Measurements from ENCODE around the gene ABHD8. TPM values are rescaled to one million over a fixed set of nuclear protein-coding genes. Genes with fewer than 3 reads are reported as not detected.

Gene ABHD8
- total and polyA plus RNA-seq, 2 of the 13 experiments (the other 11 are each of a cell fraction or from before 2014, with no cell fraction given) = 6.3 to 7.2 TPM

DNA sequence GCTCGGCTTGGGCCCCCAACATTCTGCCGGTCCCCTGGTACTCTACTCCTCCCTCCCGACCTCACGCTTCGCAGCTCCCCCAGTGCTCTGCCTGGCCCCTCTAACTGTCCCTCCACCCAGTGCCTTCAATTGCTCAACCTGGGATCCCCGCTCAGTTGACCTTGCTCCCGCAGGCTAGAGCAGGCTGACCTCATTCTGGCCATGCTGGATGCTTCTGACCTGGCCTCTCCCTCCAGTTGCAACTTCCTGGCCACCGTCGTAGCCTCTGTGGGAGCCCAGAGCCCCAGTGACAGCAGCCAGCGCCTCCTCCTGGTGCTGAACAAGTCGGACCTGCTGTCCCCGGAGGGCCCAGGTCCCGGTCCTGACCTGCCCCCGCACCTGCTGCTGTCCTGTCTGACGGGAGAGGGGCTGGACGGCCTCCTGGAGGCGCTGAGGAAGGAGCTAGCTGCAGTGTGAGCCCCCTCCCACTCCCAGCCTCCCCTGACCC, 37.7 kb upstream of the ABHD8 start (continued):
- TF ChIP-seq SIN3B (IDR thresholded peaks at IDR 0.05; ENCODE audit: low read length) = no peak
- no peak for TF ChIP-seq ONECUT2 (CRISPR knock-in tag; IDR thresholded peaks at IDR 0.05)
- TF ChIP-seq PLRG1 (conservative IDR thresholded peaks at IDR 0.05) = no peak
- no peak for TF ChIP-seq KAT2B (IDR thresholded peaks at IDR 0.05; ENCODE audit: borderline replicate concordance, low read depth, low read length)
- TF ChIP-seq NR1H2 (CRISPR knock-in tag; IDR thresholded peaks at IDR 0.05; ENCODE audit: borderline replicate concordance, low read depth) = no peak
- TF ChIP-seq ZNF878 (CRISPR knock-in tag; IDR thresholded peaks at IDR 0.05) = no peak
- no peak for TF ChIP-seq ZFP62 (CRISPR knock-in tag; IDR thresholded peaks at IDR 0.05)
- no peak for TF ChIP-seq KLF6 (CRISPR knock-in tag; IDR thresholded peaks at IDR 0.05)
- no peak for TF ChIP-seq ZNF260 (CRISPR knock-in tag; IDR thresholded peaks at IDR 0.05; ENCODE audit: borderline replicate concordance, low read depth)
- TF ChIP-seq BRCA1 (CRISPR knock-in tag; IDR thresholded peaks at IDR 0.05) = 0 out of 2 replicates have a peak, but pooled peaks have one; percentile 31
- no peak for TF ChIP-seq MYNN (CRISPR knock-in tag; IDR thresholded peaks at IDR 0.05; ENCODE audit: low read depth)
- TF ChIP-seq, protein P1, sequence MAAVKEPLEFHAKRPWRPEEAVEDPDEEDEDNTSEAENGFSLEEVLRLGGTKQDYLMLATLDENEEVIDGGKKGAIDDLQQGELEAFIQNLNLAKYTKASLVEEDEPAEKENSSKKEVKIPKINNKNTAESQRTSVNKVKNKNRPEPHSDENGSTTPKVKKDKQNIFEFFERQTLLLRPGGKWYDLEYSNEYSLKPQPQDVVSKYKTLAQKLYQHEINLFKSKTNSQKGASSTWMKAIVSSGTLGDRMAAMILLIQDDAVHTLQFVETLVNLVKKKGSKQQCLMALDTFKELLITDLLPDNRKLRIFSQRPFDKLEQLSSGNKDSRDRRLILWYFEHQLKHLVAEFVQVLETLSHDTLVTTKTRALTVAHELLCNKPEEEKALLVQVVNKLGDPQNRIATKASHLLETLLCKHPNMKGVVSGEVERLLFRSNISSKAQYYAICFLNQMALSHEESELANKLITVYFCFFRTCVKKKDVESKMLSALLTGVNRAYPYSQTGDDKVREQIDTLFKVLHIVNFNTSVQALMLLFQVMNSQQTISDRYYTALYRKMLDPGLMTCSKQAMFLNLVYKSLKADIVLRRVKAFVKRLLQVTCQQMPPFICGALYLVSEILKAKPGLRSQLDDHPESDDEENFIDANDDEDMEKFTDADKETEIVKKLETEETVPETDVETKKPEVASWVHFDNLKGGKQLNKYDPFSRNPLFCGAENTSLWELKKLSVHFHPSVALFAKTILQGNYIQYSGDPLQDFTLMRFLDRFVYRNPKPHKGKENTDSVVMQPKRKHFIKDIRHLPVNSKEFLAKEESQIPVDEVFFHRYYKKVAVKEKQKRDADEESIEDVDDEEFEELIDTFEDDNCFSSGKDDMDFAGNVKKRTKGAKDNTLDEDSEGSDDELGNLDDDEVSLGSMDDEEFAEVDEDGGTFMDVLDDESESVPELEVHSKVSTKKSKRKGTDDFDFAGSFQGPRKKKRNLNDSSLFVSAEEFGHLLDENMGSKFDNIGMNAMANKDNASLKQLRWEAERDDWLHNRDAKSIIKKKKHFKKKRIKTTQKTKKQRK (IDR thresholded peaks at IDR 0.05; ENCODE audit: low read length) = no peak
- TF ChIP-seq POLR2G (IDR thresholded peaks at IDR 0.05; ENCODE audit: low read depth, low read length) = 0 out of 2 replicates have a peak, but pooled peaks have one; percentile 33
- TF ChIP-seq MAFK (conservative IDR thresholded peaks at IDR 0.05 in 1 of 2, IDR thresholded peaks at IDR 0.05 in 1 of 2; ENCODE audit: low read length in 2 of 2) = no peak
- TF ChIP-seq HES4 (CRISPR knock-in tag; IDR thresholded peaks at IDR 0.05; ENCODE audit: borderline replicate concordance) = 0 out of 2 replicates have a peak, but pooled peaks have one; percentile 53
- TF ChIP-seq ZNF468 (CRISPR knock-in tag; IDR thresholded peaks at IDR 0.05) = no peak
- TF ChIP-seq DPF2 (CRISPR knock-in tag; IDR thresholded peaks at IDR 0.05; ENCODE audit: borderline replicate concordance, low read depth) = 0 out of 2 replicates have a peak, but pooled peaks have one; percentile 19
- TF ChIP-seq, protein P2, sequence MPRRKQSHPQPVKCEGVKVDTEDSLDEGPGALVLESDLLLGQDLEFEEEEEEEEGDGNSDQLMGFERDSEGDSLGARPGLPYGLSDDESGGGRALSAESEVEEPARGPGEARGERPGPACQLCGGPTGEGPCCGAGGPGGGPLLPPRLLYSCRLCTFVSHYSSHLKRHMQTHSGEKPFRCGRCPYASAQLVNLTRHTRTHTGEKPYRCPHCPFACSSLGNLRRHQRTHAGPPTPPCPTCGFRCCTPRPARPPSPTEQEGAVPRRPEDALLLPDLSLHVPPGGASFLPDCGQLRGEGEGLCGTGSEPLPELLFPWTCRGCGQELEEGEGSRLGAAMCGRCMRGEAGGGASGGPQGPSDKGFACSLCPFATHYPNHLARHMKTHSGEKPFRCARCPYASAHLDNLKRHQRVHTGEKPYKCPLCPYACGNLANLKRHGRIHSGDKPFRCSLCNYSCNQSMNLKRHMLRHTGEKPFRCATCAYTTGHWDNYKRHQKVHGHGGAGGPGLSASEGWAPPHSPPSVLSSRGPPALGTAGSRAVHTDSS (CRISPR knock-in tag; conservative IDR thresholded peaks at IDR 0.05) = no peak
- no peak for TF ChIP-seq GFI1 (CRISPR knock-in tag; IDR thresholded peaks at IDR 0.05; ENCODE audit: borderline replicate concordance)
- TF ChIP-seq, protein P3, sequence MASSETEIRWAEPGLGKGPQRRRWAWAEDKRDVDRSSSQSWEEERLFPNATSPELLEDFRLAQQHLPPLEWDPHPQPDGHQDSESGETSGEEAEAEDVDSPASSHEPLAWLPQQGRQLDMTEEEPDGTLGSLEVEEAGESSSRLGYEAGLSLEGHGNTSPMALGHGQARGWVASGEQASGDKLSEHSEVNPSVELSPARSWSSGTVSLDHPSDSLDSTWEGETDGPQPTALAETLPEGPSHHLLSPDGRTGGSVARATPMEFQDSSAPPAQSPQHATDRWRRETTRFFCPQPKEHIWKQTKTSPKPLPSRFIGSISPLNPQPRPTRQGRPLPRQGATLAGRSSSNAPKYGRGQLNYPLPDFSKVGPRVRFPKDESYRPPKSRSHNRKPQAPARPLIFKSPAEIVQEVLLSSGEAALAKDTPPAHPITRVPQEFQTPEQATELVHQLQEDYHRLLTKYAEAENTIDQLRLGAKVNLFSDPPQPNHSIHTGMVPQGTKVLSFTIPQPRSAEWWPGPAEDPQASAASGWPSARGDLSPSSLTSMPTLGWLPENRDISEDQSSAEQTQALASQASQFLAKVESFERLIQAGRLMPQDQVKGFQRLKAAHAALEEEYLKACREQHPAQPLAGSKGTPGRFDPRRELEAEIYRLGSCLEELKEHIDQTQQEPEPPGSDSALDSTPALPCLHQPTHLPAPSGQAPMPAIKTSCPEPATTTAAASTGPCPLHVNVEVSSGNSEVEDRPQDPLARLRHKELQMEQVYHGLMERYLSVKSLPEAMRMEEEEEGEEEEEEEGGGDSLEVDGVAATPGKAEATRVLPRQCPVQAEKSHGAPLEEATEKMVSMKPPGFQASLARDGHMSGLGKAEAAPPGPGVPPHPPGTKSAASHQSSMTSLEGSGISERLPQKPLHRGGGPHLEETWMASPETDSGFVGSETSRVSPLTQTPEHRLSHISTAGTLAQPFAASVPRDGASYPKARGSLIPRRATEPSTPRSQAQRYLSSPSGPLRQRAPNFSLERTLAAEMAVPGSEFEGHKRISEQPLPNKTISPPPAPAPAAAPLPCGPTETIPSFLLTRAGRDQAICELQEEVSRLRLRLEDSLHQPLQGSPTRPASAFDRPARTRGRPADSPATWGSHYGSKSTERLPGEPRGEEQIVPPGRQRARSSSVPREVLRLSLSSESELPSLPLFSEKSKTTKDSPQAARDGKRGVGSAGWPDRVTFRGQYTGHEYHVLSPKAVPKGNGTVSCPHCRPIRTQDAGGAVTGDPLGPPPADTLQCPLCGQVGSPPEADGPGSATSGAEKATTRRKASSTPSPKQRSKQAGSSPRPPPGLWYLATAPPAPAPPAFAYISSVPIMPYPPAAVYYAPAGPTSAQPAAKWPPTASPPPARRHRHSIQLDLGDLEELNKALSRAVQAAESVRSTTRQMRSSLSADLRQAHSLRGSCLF (CRISPR knock-in tag; IDR thresholded peaks at IDR 0.05; ENCODE audit: borderline replicate concordance) = no peak
